GM12878 (cell line): ENCODE data around the gene DLST. TPM values are rescaled to one million over a fixed set of nuclear protein-coding genes. Genes with fewer than 3 reads are reported as not detected.

Experiments
- ATAC-seq: fragments of 200-7000 bp; cut with Tn5 transposase; 3 replicates; pipeline ENCODE4 v1.9.1; 2020; ENCODE audit warnings: mild to moderate bottlenecking, moderate library complexity
- BruUV-seq: library from RNA; stranded (reverse); fragments of 400-500 nt; replicated peaks from 2 replicates; lab custom pipeline; 2021; lab: Mats Ljungman, UMichigan
- CTCF ChIA-PET: fragments of 300-600 bp; sonication (Branson Sonifier 250); formaldehyde crosslinking; extraction: SDS; loops from one replicate; lab custom pipeline; 2021; ENCODE audit warnings: inconsistent platforms; lab: Yijun Ruan, JAX
- POLR2A ChIA-PET: fragments of 350-600 bp; formaldehyde crosslinking; extraction: SDS; loops from one replicate; lab custom pipeline; 2021; ENCODE audit warnings: inconsistent platforms; lab: Charles Lee
- RAD21 ChIA-PET: fragments of 300-600 bp; sonication (Branson Sonifier 250); formaldehyde crosslinking; loops from one replicate; lab custom pipeline; 2023; ENCODE audit warnings: antibody characterized with exemption; ENCODE audit not compliant: unreplicated experiment; lab: Charles Lee
- SMC1A ChIA-PET: fragments of 300-600 bp; sonication (Branson Sonifier 250); formaldehyde crosslinking; loops from one replicate; lab custom pipeline; 2023; ENCODE audit not compliant: unreplicated experiment, uncharacterized antibody; lab: Charles Lee
- DNase-seq: peaks from one replicate; pipeline ENCODE4 v3.0.0-alpha.2; 2011; ENCODE audit warnings: low read depth, low spot score
- FAIRE-seq: peaks from 3 replicates; lab custom pipeline; 2011; peaks lifted over from hg19 to GRCh38; lab: Jason Lieb, UNC
- H2AFZ ChIP-seq: 2 replicates; pipeline ENCODE4 v1.6.0; 2011; ENCODE audit warnings: low read depth, low read length, control low read depth; ENCODE audit not compliant: control insufficient read depth
- H3K27ac ChIP-seq: 2 replicates; pipeline ENCODE4 v1.5.1; 2011; ENCODE audit warnings: control low read depth; ENCODE audit not compliant: control insufficient read depth, insufficient read depth
- H3K27me3 ChIP-seq, 2 experiments: replicated peaks in 1 of 2; 2 replicates each; pipeline versions ENCODE4 v1.6.0 to v1.6.1; 2011; ENCODE audit warnings: low read length in 1 of 2; ENCODE audit not compliant: control insufficient read depth in 2 of 2, insufficient read depth in 2 of 2
- H3K36me3 ChIP-seq, 2 experiments: 2 replicates each; pipeline ENCODE4 v1.5.1; 2011; ENCODE audit warnings: low read length in 1 of 2; ENCODE audit not compliant: control insufficient read depth in 2 of 2, insufficient read depth in 2 of 2
- H3K4me1 ChIP-seq: 2 replicates; pipeline ENCODE4 v1.6.1; 2011; ENCODE audit warnings: mild to moderate bottlenecking, low read length, moderate library complexity, mixed read lengths; ENCODE audit not compliant: control insufficient read depth, insufficient read depth
- H3K4me2 ChIP-seq: 2 replicates; pipeline ENCODE4 v1.6.0; 2011; ENCODE audit warnings: control low read depth; ENCODE audit not compliant: control insufficient read depth, insufficient read depth
- H3K4me3 ChIP-seq: fragments of 200-600 bp; sonication (generic); 2 replicates; pipeline ENCODE4 v1.5.1; 2016
- H3K79me2 ChIP-seq: 2 replicates; pipeline ENCODE4 v1.6.0; 2011; ENCODE audit warnings: low read length; ENCODE audit not compliant: control insufficient read depth, insufficient read depth
- H3K9ac ChIP-seq: 2 replicates; pipeline ENCODE4 v1.8.0; 2011; ENCODE audit warnings: low read length, control low read depth, mixed read lengths; ENCODE audit not compliant: control insufficient read depth, insufficient read depth
- H3K9me3 ChIP-seq: replicated peaks from 3 replicates; pipeline ENCODE4 v1.5.1; 2011; ENCODE audit warnings: mild to moderate bottlenecking, low read length; ENCODE audit not compliant: control insufficient read depth, insufficient read depth
- H4K20me1 ChIP-seq: 2 replicates; pipeline ENCODE4 v1.6.0; 2011; ENCODE audit not compliant: control insufficient read depth, insufficient read depth
- FOS ChIP-seq: IDR thresholded peaks from 3 replicates; pipeline ENCODE4 v1.6.1; 2011; ENCODE audit warnings: borderline replicate concordance; ENCODE audit not compliant: insufficient read length; ENCODE audit errors: extremely low read depth
- HDAC6 ChIP-seq: fragments of 200-600 bp; sonication (generic); IDR thresholded peaks from one replicate; pipeline ENCODE4 v1.8.0; 2017; ENCODE audit warnings: antibody characterized with exemption; ENCODE audit not compliant: unreplicated experiment
- IKZF2 ChIP-seq, 2 experiments: fragments of 450-650 bp; IDR thresholded peaks; 2 replicates each; pipeline ENCODE4 v1.6.1; 2017; ENCODE audit warnings: mild to moderate bottlenecking in 2 of 2, moderate library complexity in 2 of 2
- KLF5 ChIP-seq: fragments of 450-650 bp; IDR thresholded peaks from 2 replicates; pipeline ENCODE4 v1.6.1; 2014; ENCODE audit warnings: mild to moderate bottlenecking; ENCODE audit not compliant: partially characterized antibody
- MXI1 ChIP-seq: fragments of 150-350 bp; IDR thresholded peaks from 2 replicates; pipeline ENCODE4 v1.6.1; 2011; ENCODE audit warnings: low read depth, mild to moderate bottlenecking, inconsistent platforms, low read length, improper control_type of control experiment
- NBN ChIP-seq: fragments of 450-650 bp; IDR thresholded peaks from 2 replicates; pipeline ENCODE4 v1.6.1; 2016
- NFXL1 ChIP-seq: fragments of 450-650 bp; IDR thresholded peaks from 2 replicates; pipeline ENCODE4 v1.6.1; 2017; ENCODE audit warnings: antibody characterized with exemption, mild to moderate bottlenecking, borderline replicate concordance
- PAX8 ChIP-seq: fragments of 450-650 bp; IDR thresholded peaks from 2 replicates; pipeline ENCODE4 v1.6.1; 2017; ENCODE audit warnings: mild to moderate bottlenecking, moderate library complexity
- POLR2A ChIP-seq: IDR thresholded peaks from 2 replicates; pipeline ENCODE4 v1.6.1; 2011; ENCODE audit warnings: low read depth, mild to moderate bottlenecking, low read length
- POLR2AphosphoS2 ChIP-seq: IDR thresholded peaks from 2 replicates; pipeline ENCODE4 v1.6.1; 2011; ENCODE audit warnings: low read depth, mild to moderate bottlenecking, low read length, improper control_type of control experiment, moderate library complexity
- WRNIP1 ChIP-seq: IDR thresholded peaks from 2 replicates; pipeline ENCODE4 v1.6.1; 2011; ENCODE audit warnings: low read depth, low read length, improper control_type of control experiment, borderline replicate concordance
- ZNF687 ChIP-seq: fragments of 450-650 bp; IDR thresholded peaks from 2 replicates; pipeline ENCODE4 v1.6.1; 2017; ENCODE audit warnings: mild to moderate bottlenecking, moderate library complexity
- WGBS: methylation state at CpG from one replicate; pipeline ENCODE4 v1.1.6; 2016; ENCODE audit warnings: low lambda C conversion rate; ENCODE audit not compliant: insufficient replicate concordance, insufficient coverage; ENCODE audit errors: missing lambda C conversion rate; 5-methylcytosine and 5-hydroxymethylcytosine counted together
- in situ Hi-C: fragments of 300-500 bp; cut with MboI; formaldehyde crosslinking; loops from 9 replicates; pipeline ENCODE4 v1.14.3; 2018; ENCODE audit warnings: mixed read lengths
- intact Hi-C: fragments of 100-400 bp; cut with micrococcal nuclease; formaldehyde crosslinking; loops from one replicate; pipeline ENCODE4 v1.14.2; 2022; ENCODE audit not compliant: unreplicated experiment
- polyA plus RNA-seq, 11 experiments: library from polyadenylated mRNA; depleted of rRNA in 4 of 11; unstranded in 6 of 11; stranded (reverse) in 5 of 11; fragments of >200 nt; fragmentation: Nextera tagmentation in 4 of 11; fragmentation: Illumina TruSeq in 1 of 11; extraction: Ambion mirVana in 4 of 11; extraction: Trizol in 1 of 11; gene quantifications; 1 replicate in 1 of 11; 2 replicates in 10 of 11; pipeline versions ENCODE4 v1.2.1 to v1.2.3, GENCODE V29; 2011 to 2016; ENCODE audit warnings: inconsistent platforms in 2 of 11, missing spikeins in 2 of 11, low read depth in 1 of 11
- total RNA-seq, 4 experiments: library from RNA; depleted of rRNA in 3 of 4; stranded (reverse); fragments of >200 nt in 3 of 4; fragmentation: Illumina TruSeq in 1 of 4; extraction: Trizol in 1 of 4; gene quantifications; 2 replicates each; pipeline versions ENCODE4 v1.2.1 to v1.2.3, GENCODE V29; 2013 to 2021

The DLST gene
- total and polyA plus RNA-seq, 10 of the 15 experiments (the other 5 are each of a cell fraction or from before 2014, with no cell fraction given) = 2.9 to 141 (median 67.7) TPM

GRCh38 chr14:74911221-74911620, 29.5 kb downstream of the DLST start:
- H4K20me1 ChIP-seq = no peaks in the 10 kb centered on the region
- FAIRE-seq = no peak
- TF ChIP-seq KLF5 = no peak
- no peak for TF ChIP-seq NBN
- no peak for TF ChIP-seq WRNIP1
- no peak for TF ChIP-seq POLR2A
- no peak for TF ChIP-seq NFXL1
- no peak for TF ChIP-seq MXI1
- TF ChIP-seq POLR2AphosphoS2 = no peak
- no peak for TF ChIP-seq HDAC6
- TF ChIP-seq ZNF687 = no peak
- no peak for TF ChIP-seq IKZF2 (IDR thresholded peaks at IDR 0.05)
- no peak for TF ChIP-seq FOS
- no peak for TF ChIP-seq PAX8
- CTCF ChIA-PET = interaction anchor here (0.5 to 26.0 kb wide), 5 partner anchors 52 to 1832 kb away, joined by 3 to 552 read pairs (median 6); no protein-coding TSS in a partner anchor
- H3K4me2 ChIP-seq = no peak overlapping the region
- no peak overlapping the region for H3K9ac ChIP-seq
- in situ Hi-C loops (no loop called here), intact Hi-C loops (no loop called here)
- no peaks in the 10 kb centered on the region for H3K27me3 ChIP-seq
- SMC1A ChIA-PET = interaction anchor here (1.4 kb wide), 1 partner anchor 10 kb away, joined by 3 read pairs; no protein-coding TSS in a partner anchor
- H3K4me3 ChIP-seq = no peak overlapping the region
- POLR2A ChIA-PET = no interaction called here
- no peaks in the 10 kb centered on the region; a peak in 2 of 4 replicates for H3K36me3 ChIP-seq
- WGBS = 71% methylated on average over 6 of the region's 6 CpGs
- no peak overlapping the region for H3K27ac ChIP-seq
- DNase-seq = no peak
- no peaks in the 10 kb centered on the region for H3K9me3 ChIP-seq
- H2AFZ ChIP-seq = no peak overlapping the region
- no TSS peak for BruUV-seq
- no peaks in the 10 kb centered on the region for H3K4me1 ChIP-seq
- RAD21 ChIA-PET = interaction anchor here (0.6 kb wide), 1 partner anchor 34 kb away, joined by 4 read pairs; no protein-coding TSS in a partner anchor
- H3K79me2 ChIP-seq = no peaks in the 10 kb centered on the region
- no peak for ATAC-seq
